PC-3 (cell line): ENCODE results near the gene NTN4. TPM values are rescaled to one million over a fixed set of nuclear protein-coding genes. Genes with fewer than 3 reads are reported as not detected.

Experiments used
- ATAC-seq: fragments of 200-7000 bp; cut with Tn5 transposase; 2 replicates; pipeline ENCODE4 v1.9.1; 2020; ENCODE audit warnings: mild to moderate bottlenecking, moderate library complexity
- BruUV-seq: library from RNA; stranded (reverse); fragments of 400-500 nt; replicated peaks from 2 replicates; lab custom pipeline; 2021; lab: Mats Ljungman, UMichigan
- CTCF ChIA-PET: fragments of 300-600 bp; sonication (Branson Sonifier 250); formaldehyde crosslinking; loops from one replicate; lab custom pipeline; 2022; ENCODE audit warnings: antibody characterized with exemption; lab: Charles Lee
- POLR2A ChIA-PET: fragments of 300-600 bp; sonication (Branson Sonifier 250); formaldehyde crosslinking; loops from one replicate; lab custom pipeline; 2022; ENCODE audit warnings: antibody characterized with exemption; ENCODE audit not compliant: unreplicated experiment; lab: Charles Lee
- DNase-seq: peaks from one replicate; pipeline ENCODE4 v3.0.0-alpha.2; 2015
- H2AFZ ChIP-seq: fragments of 300-600 bp; sonication (generic); 2 replicates; pipeline ENCODE4 v1.6.0; 2016; ENCODE audit warnings: antibody characterized with exemption, low read length
- H3F3A ChIP-seq: fragments of 300-600 bp; sonication (generic); one replicate; pipeline ENCODE4 v1.6.0; 2017; ENCODE audit warnings: antibody characterized with exemption, low read length, control low read depth, mild to moderate bottlenecking; ENCODE audit not compliant: unreplicated experiment
- H3K27ac ChIP-seq: fragments of 300-600 bp; sonication (generic); 2 replicates; pipeline ENCODE4 v1.5.1; 2016; ENCODE audit warnings: mild to moderate bottlenecking, low read length
- H3K27me3 ChIP-seq: fragments of 300-600 bp; sonication (generic); 2 replicates; pipeline ENCODE4 v1.6.1; 2016; ENCODE audit warnings: low read length, mixed read lengths
- H3K36me3 ChIP-seq: fragments of 300-600 bp; sonication (generic); 2 replicates; pipeline ENCODE4 v1.6.1; 2016; ENCODE audit warnings: low read depth, mixed run types, low read length, mixed read lengths
- H3K4me1 ChIP-seq: fragments of 300-600 bp; sonication (generic); 2 replicates; pipeline ENCODE4 v1.5.1; 2016; ENCODE audit warnings: low read length; ENCODE audit not compliant: insufficient read depth
- H3K4me2 ChIP-seq: fragments of 300-600 bp; sonication (generic); 2 replicates; pipeline ENCODE4 v1.6.0; 2016; ENCODE audit warnings: low read length
- H3K4me3 ChIP-seq: fragments of 300-600 bp; sonication (generic); 2 replicates; pipeline ENCODE4 v1.5.1; 2016; ENCODE audit warnings: mild to moderate bottlenecking, low read length, mixed read lengths
- H3K79me2 ChIP-seq: fragments of 300-600 bp; sonication (generic); 2 replicates; pipeline ENCODE4 v1.6.1; 2017; ENCODE audit warnings: low read length, mixed read lengths
- H3K9ac ChIP-seq: fragments of 300-600 bp; sonication (generic); 2 replicates; pipeline ENCODE4 v1.6.0; 2016; ENCODE audit warnings: mild to moderate bottlenecking, low read length
- H3K9me2 ChIP-seq: fragments of 300-600 bp; sonication (generic); replicated peaks from 2 replicates; pipeline ENCODE4 v1.6.1; 2016; ENCODE audit warnings: mixed run types, low read length, mixed read lengths
- H3K9me3 ChIP-seq: fragments of 300-600 bp; sonication (generic); 2 replicates; pipeline ENCODE4 v1.6.1; 2016; ENCODE audit warnings: low read length, mixed read lengths
- H4K20me1 ChIP-seq: fragments of 300-600 bp; sonication (generic); 2 replicates; pipeline ENCODE4 v1.6.1; 2016; ENCODE audit warnings: low read length, mixed read lengths
- EZH2 ChIP-seq: fragments of 300-600 bp; sonication (generic); IDR thresholded peaks from one replicate; pipeline ENCODE4 v1.6.1; 2017; ENCODE audit warnings: antibody characterized with exemption, mild to moderate bottlenecking, low read length; ENCODE audit not compliant: unreplicated experiment
- EZH2phosphoT487 ChIP-seq: fragments of 300-600 bp; sonication (generic); IDR thresholded peaks from 2 replicates; pipeline ENCODE4 v1.6.1; 2018; ENCODE audit warnings: mild to moderate bottlenecking, antibody characterized with exemption, low read length, borderline replicate concordance
- intact Hi-C: fragments of 100-400 bp; cut with micrococcal nuclease; formaldehyde crosslinking; loops from 2 replicates; pipeline ENCODE4 v1.9.0; 2023
- total RNA-seq: library from RNA; depleted of rRNA; stranded (reverse); fragments of >200 nt; gene quantifications from 2 replicates; pipeline ENCODE4 v1.2.3, GENCODE V29; 2014
- TF ChIP-seq, protein P1 (sequence below): fragments of 300-600 bp; sonication (generic); conservative IDR thresholded peaks from 2 replicates; pipeline ENCODE4 v1.5.1; 2017; ENCODE audit warnings: antibody characterized with exemption, low read depth, mild to moderate bottlenecking, low read length

Gene NTN4
- total RNA-seq, 1 experiment from 2014 or later, result 39.6 TPM

- POLR2A ChIA-PET, result no interaction called here
Measured at GRCh38 chr12:95693689-95694088, 96.9 kb downstream of the NTN4 start.

GRCh38 chr12:95690861-95691635 is 99.5 kb downstream of the NTN4 start:
- no peak overlapping the region for H2AFZ ChIP-seq
- intact Hi-C loops, result no loop called here
- H3K79me2 ChIP-seq, result no peaks in the 10 kb centered on the region
- POLR2A ChIA-PET, result no interaction called here
- H3K36me3 ChIP-seq, result no peaks in the 10 kb centered on the region
- CTCF ChIA-PET, result no interaction called here
- H4K20me1 ChIP-seq, result no peaks in the 10 kb centered on the region
- H3F3A ChIP-seq, result no peaks in the 10 kb centered on the region
- H3K4me2 ChIP-seq, result no peak overlapping the region
- TF ChIP-seq EZH2phosphoT487 (no peak), EZH2 (no peak)
- TF ChIP-seq, protein P1, sequence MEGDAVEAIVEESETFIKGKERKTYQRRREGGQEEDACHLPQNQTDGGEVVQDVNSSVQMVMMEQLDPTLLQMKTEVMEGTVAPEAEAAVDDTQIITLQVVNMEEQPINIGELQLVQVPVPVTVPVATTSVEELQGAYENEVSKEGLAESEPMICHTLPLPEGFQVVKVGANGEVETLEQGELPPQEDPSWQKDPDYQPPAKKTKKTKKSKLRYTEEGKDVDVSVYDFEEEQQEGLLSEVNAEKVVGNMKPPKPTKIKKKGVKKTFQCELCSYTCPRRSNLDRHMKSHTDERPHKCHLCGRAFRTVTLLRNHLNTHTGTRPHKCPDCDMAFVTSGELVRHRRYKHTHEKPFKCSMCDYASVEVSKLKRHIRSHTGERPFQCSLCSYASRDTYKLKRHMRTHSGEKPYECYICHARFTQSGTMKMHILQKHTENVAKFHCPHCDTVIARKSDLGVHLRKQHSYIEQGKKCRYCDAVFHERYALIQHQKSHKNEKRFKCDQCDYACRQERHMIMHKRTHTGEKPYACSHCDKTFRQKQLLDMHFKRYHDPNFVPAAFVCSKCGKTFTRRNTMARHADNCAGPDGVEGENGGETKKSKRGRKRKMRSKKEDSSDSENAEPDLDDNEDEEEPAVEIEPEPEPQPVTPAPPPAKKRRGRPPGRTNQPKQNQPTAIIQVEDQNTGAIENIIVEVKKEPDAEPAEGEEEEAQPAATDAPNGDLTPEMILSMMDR, result no peak
- no peak overlapping the region for H3K4me3 ChIP-seq
- no peak overlapping the region for H3K9ac ChIP-seq
- no peak overlapping the region for H3K27ac ChIP-seq
- BruUV-seq, result no TSS peak
- H3K4me1 ChIP-seq, result peaks cover 10% of the 10 kb centered on the region; the same call in 1 of the 2 replicates
- DNase-seq (no peak), ATAC-seq (no peak)
- no peaks in the 10 kb centered on the region for H3K27me3 ChIP-seq
- no peaks in the 10 kb centered on the region for H3K9me2 ChIP-seq
- H3K9me3 ChIP-seq, result no peaks in the 10 kb centered on the region

More at GRCh38 chr12:95693689-95694088, 96.9 kb downstream of the NTN4 start:
- BruUV-seq, result no TSS peak
- intact Hi-C loops, result no loop called here
- Histone ChIP-seq H3K27ac (no peak overlapping the region), H3K9me3 (no peaks in the 10 kb centered on the region), H3K4me2 (no peak overlapping the region), H3K4me3 (no peak overlapping the region), H3F3A (no peaks in the 10 kb centered on the region), H4K20me1 (no peaks in the 10 kb centered on the region), H3K9ac (no peak overlapping the region), H3K36me3 (0 out of 2 replicates have a peak, but pooled peaks cover 5% of the 10 kb centered on the region), H3K4me1 (no peaks in the 10 kb centered on the region), H2AFZ (no peak overlapping the region), H3K79me2 (no peaks in the 10 kb centered on the region), H3K27me3 (no peaks in the 10 kb centered on the region), H3K9me2 (no peaks in the 10 kb centered on the region)
- ATAC-seq (no peak), DNase-seq (no peak)
- no peak for TF ChIP-seq EZH2
- no peak for TF ChIP-seq EZH2phosphoT487
- TF ChIP-seq, protein P1, result no peak
- CTCF ChIA-PET, result no interaction called here

- intact Hi-C loops, result no loop called here
- CTCF ChIA-PET, result interaction anchor here (0.5 kb wide), 1 partner anchor 109 kb away, joined by 3 read pairs; no protein-coding TSS in a partner anchor
- no peak overlapping the region for H2AFZ ChIP-seq
- no TSS peak for BruUV-seq
- H3K36me3 ChIP-seq, result peaks cover 3% of the 10 kb centered on the region; the same call in 1 of the 2 replicates
- TF ChIP-seq EZH2 (no peak), EZH2phosphoT487 (no peak)
- TF ChIP-seq, protein P1, result no peak
- H3K9me3 ChIP-seq, result no peaks in the 10 kb centered on the region
- H4K20me1 ChIP-seq, result no peaks in the 10 kb centered on the region
- peak; percentile 51 for DNase-seq
- no peaks in the 10 kb centered on the region for H3K79me2 ChIP-seq
- H3K9me2 ChIP-seq, result no peaks in the 10 kb centered on the region
- peaks cover 10% of the 10 kb centered on the region; the same call in 1 of the 2 replicates for H3K4me1 ChIP-seq
- H3F3A ChIP-seq, result no peaks in the 10 kb centered on the region
- POLR2A ChIA-PET, result no interaction called here
- H3K4me3 ChIP-seq, result no peak overlapping the region
- no peak overlapping the region for H3K4me2 ChIP-seq
- peak overlapping the region; percentile 32 for H3K27ac ChIP-seq
- no peak overlapping the region for H3K9ac ChIP-seq
- peak; percentile 70 for ATAC-seq
- no peaks in the 10 kb centered on the region for H3K27me3 ChIP-seq
Measured at GRCh38 chr12:95687937-95688336, 102.6 kb downstream of the NTN4 start.
